ENCODE results near the gene DYSF.

- TF ChIP-seq CTCF (tag by site-specific recombination; IDR thresholded peaks at IDR 0.05) (no peak), ZNF48 (tag by site-specific recombination; IDR thresholded peaks at IDR 0.05) (no peak), ZSCAN5A (tag by site-specific recombination; IDR thresholded peaks at IDR 0.05) (no peak), ZBTB11 (tag by site-specific recombination; conservative IDR thresholded peaks at IDR 0.05; ENCODE audit: low read depth) (no peak), REST (tag by site-specific recombination; IDR thresholded peaks at IDR 0.05) (no peak), HIC1 (tag by site-specific recombination; IDR thresholded peaks at IDR 0.05) (no peak), ZNF10 (tag by site-specific recombination; IDR thresholded peaks at IDR 0.05) (no peak), ZNF24 (tag by site-specific recombination; IDR thresholded peaks at IDR 0.05) (no peak), ZBTB44 (tag by site-specific recombination; IDR thresholded peaks at IDR 0.05) (no peak), ZNF433 (tag by site-specific recombination; IDR thresholded peaks at IDR 0.05; ENCODE audit: low read depth) (no peak), ZNF302 (tag by site-specific recombination; IDR thresholded peaks at IDR 0.05; ENCODE audit: low read depth) (no peak), PATZ1 (tag by site-specific recombination; IDR thresholded peaks at IDR 0.05) (no peak), ZNF280D (tag by site-specific recombination; IDR thresholded peaks at IDR 0.05) (no peak), ZNF585B (tag by site-specific recombination; IDR thresholded peaks at IDR 0.05) (no peak)
These were observed 63.0 kb downstream of the DYSF start for GRCh38 chr2:71516253-71516888.

Data from HEK293 (cell line).